ENCODE results near the gene PALD1.
A peak's percentile ranks its signal among the peaks of the same experiment; 100 is the strongest.

Gene PALD1

DNA sequence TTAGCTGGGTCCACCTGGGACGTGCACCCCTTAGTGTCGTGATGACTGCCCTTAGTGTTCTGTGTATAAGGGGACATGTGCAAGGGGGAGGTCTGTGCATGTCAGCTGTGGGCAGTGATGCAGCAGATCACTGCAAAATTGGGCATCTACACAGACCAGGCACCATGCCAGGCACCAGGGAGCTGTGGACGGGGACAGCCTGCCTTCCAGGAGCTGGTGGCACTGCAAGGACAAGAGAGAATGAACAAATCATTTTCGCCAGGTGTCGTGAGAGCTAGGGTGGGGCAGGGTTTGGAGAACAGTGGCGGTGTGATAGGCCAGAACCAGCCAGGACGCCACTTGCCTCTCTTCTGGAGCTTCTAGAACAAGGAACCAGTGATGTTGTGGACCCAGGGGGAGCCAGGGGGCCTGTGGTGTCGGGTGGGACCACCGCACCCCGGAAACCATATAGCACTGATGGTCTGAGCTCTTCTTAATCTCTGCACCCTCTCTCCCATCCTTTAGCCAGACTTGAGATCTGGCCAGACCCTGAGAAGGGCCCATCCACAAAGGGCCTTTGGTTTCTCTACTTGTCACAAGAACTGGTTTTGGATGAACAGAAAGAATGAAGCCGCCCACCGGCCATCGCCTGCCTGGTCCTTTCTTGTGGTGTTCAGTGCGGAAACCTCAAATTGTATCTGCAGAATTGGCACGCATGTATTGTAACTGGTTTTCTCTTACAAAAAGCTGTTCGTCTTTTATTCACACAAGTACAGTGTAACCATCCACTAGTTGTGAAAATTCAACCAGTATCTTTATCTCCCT, 93.3 kb downstream of the PALD1 start:
- Histone ChIP-seq H3K4me2 (ENCODE audit: low read depth, low read length, poor library complexity, severe bottlenecking) (no peak overlapping the region), H4K20me1 (ENCODE audit: low read depth, low read length) (no peaks in the 10 kb centered on the region), H3K9me2 (replicated peaks; ENCODE audit: insufficient read depth, low read length) (no peaks in the 10 kb centered on the region), H3K79me2 (ENCODE audit: insufficient read depth, low read length) (no peaks in the 10 kb centered on the region), H3K9ac (ENCODE audit: low read length) (no peak overlapping the region), H3K27me3 (ENCODE audit: low read length) (no peaks in the 10 kb centered on the region), H3F3A (ENCODE audit: insufficient read depth) (peaks cover 33% of the 10 kb centered on the region), H3K9me3 (ENCODE audit: insufficient read depth, low read length) (no peaks in the 10 kb centered on the region), H2AFZ (ENCODE audit: low read depth, low read length, severe bottlenecking) (no peak overlapping the region), H3K27ac (ENCODE audit: low read depth, low read length) (no peak overlapping the region), H3K4me3 (ENCODE audit: insufficient read depth, low read length, poor library complexity, severe bottlenecking) (no peak overlapping the region), H3K36me3 (ENCODE audit: low read length) (no peaks in the 10 kb centered on the region)
- TF ChIP-seq EZH2phosphoT487 (conservative IDR thresholded peaks at IDR 0.05; ENCODE audit: low read length) = no peak
- TF ChIP-seq, protein P1, sequence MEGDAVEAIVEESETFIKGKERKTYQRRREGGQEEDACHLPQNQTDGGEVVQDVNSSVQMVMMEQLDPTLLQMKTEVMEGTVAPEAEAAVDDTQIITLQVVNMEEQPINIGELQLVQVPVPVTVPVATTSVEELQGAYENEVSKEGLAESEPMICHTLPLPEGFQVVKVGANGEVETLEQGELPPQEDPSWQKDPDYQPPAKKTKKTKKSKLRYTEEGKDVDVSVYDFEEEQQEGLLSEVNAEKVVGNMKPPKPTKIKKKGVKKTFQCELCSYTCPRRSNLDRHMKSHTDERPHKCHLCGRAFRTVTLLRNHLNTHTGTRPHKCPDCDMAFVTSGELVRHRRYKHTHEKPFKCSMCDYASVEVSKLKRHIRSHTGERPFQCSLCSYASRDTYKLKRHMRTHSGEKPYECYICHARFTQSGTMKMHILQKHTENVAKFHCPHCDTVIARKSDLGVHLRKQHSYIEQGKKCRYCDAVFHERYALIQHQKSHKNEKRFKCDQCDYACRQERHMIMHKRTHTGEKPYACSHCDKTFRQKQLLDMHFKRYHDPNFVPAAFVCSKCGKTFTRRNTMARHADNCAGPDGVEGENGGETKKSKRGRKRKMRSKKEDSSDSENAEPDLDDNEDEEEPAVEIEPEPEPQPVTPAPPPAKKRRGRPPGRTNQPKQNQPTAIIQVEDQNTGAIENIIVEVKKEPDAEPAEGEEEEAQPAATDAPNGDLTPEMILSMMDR (IDR thresholded peaks at IDR 0.05; ENCODE audit: insufficient read depth, low read length, poor library complexity, severe bottlenecking) = no peak

DNA sequence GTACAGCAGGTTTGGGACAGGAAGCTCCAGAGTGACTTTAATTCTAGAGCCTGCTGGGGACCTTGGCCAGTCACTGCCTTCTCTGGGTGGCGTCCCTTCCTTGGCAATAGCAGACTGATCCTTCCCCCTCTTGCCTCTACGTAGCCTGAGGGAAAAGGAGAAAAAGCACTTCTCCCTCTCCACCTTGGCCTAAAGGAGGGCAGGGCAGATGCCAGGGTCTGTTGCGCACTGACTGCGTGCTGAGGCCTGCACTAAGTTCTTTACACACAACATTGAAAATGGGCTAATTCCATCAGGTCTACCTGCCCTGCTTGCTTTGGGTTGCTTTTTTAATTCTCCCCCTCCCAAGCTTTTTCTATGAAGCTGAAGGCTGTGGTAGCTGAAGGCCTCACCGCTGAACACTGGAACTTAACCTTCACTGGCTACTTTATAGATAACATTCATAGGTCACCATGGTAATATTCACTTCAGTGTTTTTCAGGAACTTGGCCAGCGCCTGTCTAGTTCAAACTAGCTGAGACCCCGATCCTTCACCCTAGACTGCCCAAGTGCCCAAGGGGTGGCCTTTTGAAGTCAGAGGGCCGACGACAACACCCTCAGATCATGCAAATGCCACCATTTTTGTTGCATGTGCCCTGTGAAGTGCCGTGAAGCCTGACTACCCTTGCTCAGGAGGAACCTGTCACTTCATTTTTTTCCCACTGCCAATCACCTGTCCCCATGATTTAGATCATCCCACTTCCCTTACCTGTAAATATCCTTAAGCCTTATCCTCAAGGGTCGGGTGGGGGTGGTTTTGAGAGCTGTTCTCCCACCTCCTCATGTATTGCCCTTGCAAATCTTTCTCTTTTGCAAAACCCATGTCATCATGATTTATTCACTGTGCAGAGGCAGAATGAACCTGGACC, 95.3 kb downstream of the PALD1 start:
- no peak overlapping the region for H3K4me3 ChIP-seq (ENCODE audit: insufficient read depth, low read length, poor library complexity, severe bottlenecking)
- H3K36me3 ChIP-seq (ENCODE audit: low read length) = no peaks in the 10 kb centered on the region
- TF ChIP-seq, protein P1 (IDR thresholded peaks at IDR 0.05; ENCODE audit: insufficient read depth, low read length, poor library complexity, severe bottlenecking) = no peak
- no peak for TF ChIP-seq EZH2phosphoT487 (conservative IDR thresholded peaks at IDR 0.05; ENCODE audit: low read length)
- no peaks in the 10 kb centered on the region for H3K9me3 ChIP-seq (ENCODE audit: insufficient read depth, low read length)
- peak overlapping the region; percentile 51; the same call in 1 of the 2 replicates for H3K27ac ChIP-seq (ENCODE audit: low read depth, low read length)
- H3K27me3 ChIP-seq (ENCODE audit: low read length) = no peaks in the 10 kb centered on the region
- H4K20me1 ChIP-seq (ENCODE audit: low read depth, low read length) = no peaks in the 10 kb centered on the region
- no peak overlapping the region for H3K9ac ChIP-seq (ENCODE audit: low read length)
- H3F3A ChIP-seq (ENCODE audit: insufficient read depth) = peaks cover 43% of the 10 kb centered on the region
- no peak overlapping the region for H2AFZ ChIP-seq (ENCODE audit: low read depth, low read length, severe bottlenecking)
- no peaks in the 10 kb centered on the region for H3K9me2 ChIP-seq (replicated peaks; ENCODE audit: insufficient read depth, low read length)
- H3K79me2 ChIP-seq (ENCODE audit: insufficient read depth, low read length) = no peaks in the 10 kb centered on the region
- no peak overlapping the region for H3K4me2 ChIP-seq (ENCODE audit: low read depth, low read length, poor library complexity, severe bottlenecking)

DNA sequence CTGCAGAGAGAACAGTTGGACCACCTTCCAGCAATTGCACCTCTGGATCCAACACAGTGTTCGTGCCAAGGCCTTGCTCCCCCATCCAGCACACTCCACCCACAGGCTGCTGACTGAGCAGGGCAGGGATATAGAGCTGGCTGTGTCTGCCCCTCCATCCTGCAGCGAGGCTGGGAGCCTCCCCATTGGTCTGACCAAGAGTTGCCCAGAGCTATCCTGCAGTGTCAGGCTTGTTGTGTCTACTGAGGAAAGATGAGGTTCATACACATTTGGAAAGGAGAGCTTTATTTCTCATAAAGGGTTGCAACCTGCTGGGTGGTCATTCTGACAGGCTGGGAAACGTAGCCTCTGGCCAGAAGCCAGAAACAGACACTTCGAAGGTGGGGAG, 96.9 kb downstream of the PALD1 start:
- Histone ChIP-seq H3K9ac (ENCODE audit: low read length) (peak overlapping the region; percentile 40), H3K79me2 (ENCODE audit: insufficient read depth, low read length) (no peaks in the 10 kb centered on the region), H3K9me2 (replicated peaks; ENCODE audit: insufficient read depth, low read length) (no peaks in the 10 kb centered on the region), H4K20me1 (ENCODE audit: low read depth, low read length) (no peaks in the 10 kb centered on the region), H3K36me3 (ENCODE audit: low read length) (no peaks in the 10 kb centered on the region; the same call in 1 of the 2 replicates), H3K4me2 (ENCODE audit: low read depth, low read length, poor library complexity, severe bottlenecking) (peak overlapping the region; percentile 52), H3K9me3 (ENCODE audit: insufficient read depth, low read length) (no peaks in the 10 kb centered on the region), H3F3A (ENCODE audit: insufficient read depth) (peaks cover 41% of the 10 kb centered on the region), H3K27me3 (ENCODE audit: low read length) (no peaks in the 10 kb centered on the region), H2AFZ (ENCODE audit: low read depth, low read length, severe bottlenecking) (no peak overlapping the region), H3K4me3 (ENCODE audit: insufficient read depth, low read length, poor library complexity, severe bottlenecking) (no peak overlapping the region), H3K27ac (ENCODE audit: low read depth, low read length) (peak overlapping the region; percentile 91)
- TF ChIP-seq EZH2phosphoT487 (conservative IDR thresholded peaks at IDR 0.05; ENCODE audit: low read length) = no peak
- TF ChIP-seq, protein P1 (IDR thresholded peaks at IDR 0.05; ENCODE audit: insufficient read depth, low read length, poor library complexity, severe bottlenecking) = no peak

Data from SU-DHL-6 (cell line).